Neural crest cell (in vitro differentiated cells): ENCODE data around the gene DISC1. TPM values are rescaled to one million over a fixed set of nuclear protein-coding genes. Genes with fewer than 3 reads are reported as not detected.

Experiments used
- DNase-seq: peaks from one replicate; pipeline ENCODE4 v3.0.0; 2021; ENCODE audit warnings: low read depth, mixed read lengths, low spot score
- H3K27ac Mint-ChIP-seq: one replicate; pipeline ENCODE4 v1.8.0; 2021; ENCODE audit warnings: mild to moderate bottlenecking, mixed read lengths; ENCODE audit not compliant: unreplicated experiment
- H3K27me3 Mint-ChIP-seq: 2 replicates; pipeline ENCODE4 v1.8.0; 2021; ENCODE audit warnings: low read depth, mild to moderate bottlenecking, mixed read lengths
- H3K36me3 Mint-ChIP-seq: 2 replicates; pipeline ENCODE4 v1.8.0; 2021; ENCODE audit warnings: low read depth, mild to moderate bottlenecking, mixed read lengths
- H3K4me1 Mint-ChIP-seq: 2 replicates; pipeline ENCODE4 v1.8.0; 2021; ENCODE audit warnings: mixed read lengths
- H3K4me3 Mint-ChIP-seq: one replicate; pipeline ENCODE4 v1.8.0; 2021; ENCODE audit warnings: mild to moderate bottlenecking, mixed read lengths
- H3K9me3 Mint-ChIP-seq: 2 replicates; pipeline ENCODE4 v1.8.0; 2021; ENCODE audit warnings: mixed read lengths
- CTCF ChIP-seq: fragments of 200-600 bp; sonication (generic); conservative IDR thresholded peaks from 2 replicates; pipeline ENCODE4 v1.5.0; 2021; ENCODE audit warnings: antibody characterized with exemption, mild to moderate bottlenecking
- total RNA-seq: library from RNA; stranded (reverse); gene quantifications from 2 replicates; pipeline ENCODE4 v1.2.1, GENCODE V29; 2021

DISC1 gene
- total RNA-seq, 1 donor from 2014 or later = 13.7 TPM

DNA sequence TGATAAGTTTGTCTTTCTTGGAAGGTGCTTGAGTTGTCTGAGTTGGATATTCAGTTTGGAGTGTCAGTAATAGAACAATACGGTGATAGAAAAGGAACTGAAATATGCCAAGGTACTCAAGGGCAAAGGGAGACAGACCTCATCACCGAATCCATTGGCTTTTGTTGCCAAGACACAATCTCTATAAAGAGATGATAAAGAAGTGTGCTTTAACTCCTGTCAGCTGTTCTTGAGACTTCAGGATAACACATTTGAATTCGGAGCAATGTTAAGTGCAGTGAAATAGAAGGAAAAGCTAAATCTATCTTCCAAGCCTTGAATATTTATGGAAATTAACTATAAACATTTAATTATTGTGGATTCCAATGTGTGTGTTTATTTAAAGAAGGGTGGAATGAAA is 194.7 kb downstream of the DISC1 start:
- peaks cover 4% of the 10 kb centered on the region for H3K9me3 Mint-ChIP-seq
- TF ChIP-seq CTCF = no peak
- H3K27me3 Mint-ChIP-seq = no peaks in the 10 kb centered on the region

DNA sequence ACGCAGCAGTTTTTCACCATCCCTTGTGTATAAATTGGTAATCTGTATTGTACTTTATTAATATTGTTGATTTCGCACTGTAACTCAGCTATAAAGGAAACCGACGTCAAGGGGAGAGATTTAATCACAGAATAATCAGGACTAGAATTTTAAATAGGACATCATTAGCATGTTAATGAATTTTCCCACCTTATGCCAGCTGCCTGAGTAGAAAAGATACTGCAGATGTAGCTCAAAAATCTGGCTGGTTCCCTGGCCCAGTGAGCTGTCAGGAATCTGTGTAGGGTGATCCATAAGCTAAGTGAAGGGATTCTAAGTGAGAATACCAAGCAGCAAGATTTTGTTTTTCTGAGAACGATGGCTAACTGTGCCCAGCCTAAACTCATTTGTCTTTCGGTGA is 195.5 kb downstream of the DISC1 start:
- Mint-ChIP-seq H3K27ac (no peak overlapping the region), H3K9me3 (no peaks in the 10 kb centered on the region), H3K4me1 (no peaks in the 10 kb centered on the region), H3K27me3 (no peaks in the 10 kb centered on the region), H3K36me3 (peaks cover 8% of the 10 kb centered on the region), H3K4me3 (no peak overlapping the region)
- no peak for TF ChIP-seq CTCF
- no peak for DNase-seq

More for the DNA sequence above, 194.7 kb downstream of the DISC1 start:
- Mint-ChIP-seq H3K27ac (no peak overlapping the region), H3K36me3 (peaks cover 11% of the 10 kb centered on the region), H3K4me3 (no peak overlapping the region), H3K4me1 (no peaks in the 10 kb centered on the region)
- DNase-seq = no peak

DNA sequence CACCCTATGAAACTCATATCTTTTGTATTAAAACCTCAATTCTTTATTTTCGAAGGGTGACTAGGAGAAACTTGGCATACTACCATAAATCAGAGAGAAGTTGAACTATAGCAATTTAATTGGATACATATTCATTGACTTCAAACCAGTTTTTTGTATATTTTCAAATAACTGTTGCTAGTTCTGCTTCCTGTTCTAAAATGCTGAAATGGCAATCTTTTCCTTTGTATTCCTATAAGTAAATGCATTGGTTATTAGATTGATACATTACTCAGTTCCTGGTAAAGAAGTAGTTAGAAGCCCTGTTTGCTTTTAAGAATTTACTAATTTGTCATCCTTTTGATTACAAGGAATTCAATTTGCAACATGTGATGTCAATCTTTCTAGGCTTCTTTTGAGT is 200.0 kb downstream of the DISC1 start:
- Mint-ChIP-seq H3K4me1 (no peaks in the 10 kb centered on the region), H3K36me3 (peaks cover 7% of the 10 kb centered on the region)
- DNase-seq = no peak

DNA sequence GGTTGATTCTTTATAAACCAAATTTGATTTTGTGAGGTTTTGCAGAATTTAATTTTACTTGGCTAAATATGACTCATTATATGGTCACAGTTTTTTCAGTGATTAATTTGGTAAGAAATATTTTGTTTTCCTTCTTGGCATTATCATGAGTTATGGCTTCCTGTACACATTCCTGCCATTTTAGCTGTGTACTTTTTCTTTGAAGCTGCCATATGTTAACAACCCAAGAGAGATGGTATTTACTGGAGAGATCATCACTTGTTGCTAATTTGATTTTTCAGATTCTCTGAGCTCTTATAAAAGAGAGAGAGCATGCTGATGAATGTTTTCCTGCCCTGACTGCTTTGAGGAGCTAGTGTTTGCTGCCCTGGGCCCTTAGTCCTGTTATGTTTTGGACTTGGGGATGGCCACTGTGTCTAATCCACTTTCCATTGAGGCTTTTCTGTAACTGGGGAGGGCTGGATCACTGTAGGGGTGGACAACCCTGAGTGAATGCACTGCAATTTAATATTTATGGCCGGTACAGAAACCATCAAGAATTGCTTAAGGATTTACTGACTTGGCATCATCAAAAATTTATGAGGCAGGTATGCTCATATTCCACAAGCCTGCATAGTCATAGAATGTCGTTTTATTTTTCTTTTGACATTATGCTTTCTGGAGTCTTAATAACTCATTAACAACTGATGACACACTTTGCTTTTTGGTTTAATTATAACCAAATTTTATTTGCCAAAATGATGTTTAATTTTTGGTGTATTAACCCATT is 200.9 kb downstream of the DISC1 start:
- no peak overlapping the region for H3K27ac Mint-ChIP-seq
- no peak for TF ChIP-seq CTCF
- peaks cover 7% of the 10 kb centered on the region for H3K36me3 Mint-ChIP-seq
- no peaks in the 10 kb centered on the region for H3K9me3 Mint-ChIP-seq
- DNase-seq = no peak
- no peaks in the 10 kb centered on the region for H3K27me3 Mint-ChIP-seq
- H3K4me3 Mint-ChIP-seq = no peak overlapping the region
- H3K4me1 Mint-ChIP-seq = no peaks in the 10 kb centered on the region

More for the DNA sequence above, 200.0 kb downstream of the DISC1 start:
- H3K9me3 Mint-ChIP-seq = no peaks in the 10 kb centered on the region
- TF ChIP-seq CTCF = no peak
- no peak overlapping the region for H3K27ac Mint-ChIP-seq
- H3K27me3 Mint-ChIP-seq = no peaks in the 10 kb centered on the region
- no peak overlapping the region for H3K4me3 Mint-ChIP-seq

GRCh38 chr1:231828182-231828920 is 201.8 kb downstream of the DISC1 start:
- H3K36me3 Mint-ChIP-seq = peaks cover 7% of the 10 kb centered on the region
- H3K27ac Mint-ChIP-seq = no peak overlapping the region
- no peaks in the 10 kb centered on the region for H3K27me3 Mint-ChIP-seq
- no peak for DNase-seq
- no peaks in the 10 kb centered on the region for H3K9me3 Mint-ChIP-seq
- no peak for TF ChIP-seq CTCF
- H3K4me1 Mint-ChIP-seq = no peaks in the 10 kb centered on the region
- H3K4me3 Mint-ChIP-seq = no peak overlapping the region
